HepG2 (cell line): ENCODE results near the gene NUDT19. TPM values are rescaled to one million over a fixed set of nuclear protein-coding genes. Genes with fewer than 3 reads are reported as not detected.

Experiments used
- ARNT2 ChIP-seq: sonication (generic); formaldehyde crosslinking; IDR thresholded peaks from 2 replicates; pipeline ENCODE4 v1.8.0; 2022; ENCODE audit warnings: mild to moderate bottlenecking, low read depth, missing genetic modification reagents, moderate library complexity
- BRD4 ChIP-seq: sonication (generic); formaldehyde crosslinking; IDR thresholded peaks from 2 replicates; pipeline ENCODE4 v1.4.0; 2020; ENCODE audit warnings: missing genetic modification reagents
- FOXA3 ChIP-seq: IDR thresholded peaks from 2 replicates; pipeline ENCODE4 v1.6.1; 2016; ENCODE audit warnings: missing genetic modification reagents, missing compliant biosample characterization
- HOXA3 ChIP-seq: sonication (generic); formaldehyde crosslinking; IDR thresholded peaks from 2 replicates; pipeline ENCODE4 v1.5.0; 2020; ENCODE audit warnings: missing genetic modification reagents
- MAFF ChIP-seq: IDR thresholded peaks from 2 replicates; pipeline ENCODE4 v1.6.1; 2011; ENCODE audit warnings: low read depth, low read length, improper control_type of control experiment
- MIER2 ChIP-seq: IDR thresholded peaks from 2 replicates; pipeline ENCODE4 v1.6.1; 2016; ENCODE audit warnings: missing biosample characterization, missing genetic modification reagents
- MXD4 ChIP-seq: IDR thresholded peaks from 2 replicates; pipeline ENCODE4 v1.6.1; 2016; ENCODE audit warnings: mild to moderate bottlenecking, missing biosample characterization, missing genetic modification reagents
- RXRA ChIP-seq: sonication (generic); formaldehyde crosslinking; IDR thresholded peaks from 2 replicates; pipeline ENCODE4 v1.5.1; 2020; ENCODE audit warnings: missing genetic modification reagents
- TBX2 ChIP-seq: sonication (generic); formaldehyde crosslinking; IDR thresholded peaks from 2 replicates; pipeline ENCODE4 v1.5.0; 2020; ENCODE audit warnings: missing genetic modification reagents, mild to moderate bottlenecking, borderline replicate concordance
- TMF1 ChIP-seq: sonication (generic); formaldehyde crosslinking; IDR thresholded peaks from 2 replicates; pipeline ENCODE4 v1.8.1; 2022; ENCODE audit warnings: low read depth, missing genetic modification reagents
- XBP1 ChIP-seq: sonication (generic); formaldehyde crosslinking; IDR thresholded peaks from 2 replicates; pipeline ENCODE4 v1.5.0; 2020; ENCODE audit warnings: missing genetic modification reagents
- ZFY ChIP-seq: sonication (generic); formaldehyde crosslinking; IDR thresholded peaks from 2 replicates; pipeline ENCODE4 v1.4.0; 2020; ENCODE audit warnings: missing genetic modification reagents
- ZFYVE20 ChIP-seq: sonication (generic); formaldehyde crosslinking; IDR thresholded peaks from 2 replicates; pipeline ENCODE4 v1.8.0; 2023; ENCODE audit warnings: low read depth, mild to moderate bottlenecking, moderate library complexity, missing genetic modification reagents, borderline replicate concordance
- ZMYM2 ChIP-seq: sonication (generic); formaldehyde crosslinking; IDR thresholded peaks from 2 replicates; pipeline ENCODE4 v1.8.0; 2022; ENCODE audit warnings: mild to moderate bottlenecking, missing genetic modification reagents
- ZNF761 ChIP-seq: sonication (generic); formaldehyde crosslinking; conservative IDR thresholded peaks from 2 replicates; pipeline ENCODE4 v1.4.0; 2020; ENCODE audit warnings: mild to moderate bottlenecking, missing genetic modification reagents
- ZNF776 ChIP-seq: sonication (generic); formaldehyde crosslinking; IDR thresholded peaks from 2 replicates; pipeline ENCODE4 v1.4.0; 2020; ENCODE audit warnings: mild to moderate bottlenecking, missing genetic modification reagents
- polyA plus RNA-seq, 8 experiments: library from polyadenylated mRNA; depleted of rRNA in 3 of 8; stranded (reverse) in 7 of 8; unstranded in 1 of 8; fragments of >200 nt; fragmentation: Illumina TruSeq in 4 of 8; extraction: Trizol in 4 of 8; gene quantifications; 2 replicates each; pipeline versions ENCODE4 v1.2.1 to v1.2.3, GENCODE V29; 2011 to 2016; ENCODE audit warnings: low read depth in 4 of 8, missing spikeins in 1 of 8, mixed read lengths in 1 of 8; ENCODE audit not compliant: insufficient read depth in 1 of 8
- total RNA-seq, 5 experiments: library from RNA; depleted of rRNA; stranded (reverse); fragments of >200 nt; fragmentation: Illumina TruSeq; extraction: Trizol; gene quantifications; 2 replicates each; pipeline ENCODE4 v1.2.3, GENCODE V29; 2016; ENCODE audit warnings: low read depth in 1 of 5
- TF ChIP-seq, protein P1 (sequence below): IDR thresholded peaks from 2 replicates; pipeline ENCODE4 v1.6.1; 2016; ENCODE audit warnings: missing compliant biosample characterization, missing genetic modification reagents, borderline replicate concordance
- TF ChIP-seq, protein P2 (sequence below): sonication (generic); formaldehyde crosslinking; IDR thresholded peaks from 2 replicates; pipeline ENCODE4 v1.4.0; 2020; ENCODE audit warnings: mild to moderate bottlenecking, missing genetic modification reagents
- TF ChIP-seq, protein P3 (sequence below): sonication (generic); formaldehyde crosslinking; IDR thresholded peaks from 2 replicates; pipeline ENCODE4 v1.8.0; 2022; ENCODE audit warnings: missing genetic modification reagents, mild to moderate bottlenecking, borderline replicate concordance
- TF ChIP-seq, protein P4 (sequence below): sonication (generic); formaldehyde crosslinking; IDR thresholded peaks from 2 replicates; pipeline ENCODE4 v1.4.0; 2020; ENCODE audit warnings: missing genetic modification reagents
- TF ChIP-seq, protein P5 (sequence below): sonication (generic); formaldehyde crosslinking; IDR thresholded peaks from 2 replicates; pipeline ENCODE4 v1.9.0; 2022; ENCODE audit warnings: missing genetic modification reagents, mild to moderate bottlenecking, borderline replicate concordance

The NUDT19 gene
- total and polyA plus RNA-seq, 2 of the 13 experiments (the other 11 are each of a cell fraction or from before 2014, with no cell fraction given): 3.1 to 3.6 TPM

DNA sequence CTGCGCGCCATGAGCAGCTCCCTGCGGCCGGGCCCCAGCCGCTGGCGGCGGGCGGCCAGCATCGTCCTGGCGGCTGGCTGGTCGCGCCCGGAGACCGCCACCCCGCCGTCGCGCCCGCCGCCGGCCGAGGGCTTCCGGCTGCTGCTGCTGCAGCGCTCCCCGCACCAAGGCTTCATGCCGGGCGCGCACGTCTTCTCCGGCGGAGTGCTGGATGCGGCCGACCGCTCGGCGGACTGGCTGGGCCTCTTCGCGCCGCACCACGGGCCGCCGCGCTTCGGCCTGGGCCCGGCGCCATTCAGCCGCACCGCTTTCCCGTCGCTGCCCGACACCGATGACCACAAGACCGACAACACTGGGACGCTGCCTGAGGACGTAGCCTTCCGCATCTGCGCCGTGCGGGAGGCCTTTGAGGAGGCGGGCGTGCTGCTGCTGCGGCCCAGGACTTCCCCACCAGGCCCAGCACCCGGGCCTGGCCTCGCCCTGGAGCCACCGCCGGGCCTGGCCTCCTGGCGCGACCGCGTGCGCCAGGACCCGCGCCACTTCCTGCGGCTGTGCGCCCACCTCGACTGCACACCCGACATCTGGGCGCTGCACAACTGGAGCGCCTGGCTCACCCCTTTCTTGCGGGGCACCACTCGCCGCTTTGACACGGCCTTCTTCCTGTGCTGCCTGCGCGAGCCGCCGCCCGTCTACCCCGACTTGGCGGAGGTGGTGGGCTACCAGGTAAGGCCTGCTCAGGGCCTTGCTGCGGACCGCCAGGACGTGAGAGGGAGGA is 518 bp downstream of the NUDT19 start (continued):
- TF ChIP-seq, protein P1, sequence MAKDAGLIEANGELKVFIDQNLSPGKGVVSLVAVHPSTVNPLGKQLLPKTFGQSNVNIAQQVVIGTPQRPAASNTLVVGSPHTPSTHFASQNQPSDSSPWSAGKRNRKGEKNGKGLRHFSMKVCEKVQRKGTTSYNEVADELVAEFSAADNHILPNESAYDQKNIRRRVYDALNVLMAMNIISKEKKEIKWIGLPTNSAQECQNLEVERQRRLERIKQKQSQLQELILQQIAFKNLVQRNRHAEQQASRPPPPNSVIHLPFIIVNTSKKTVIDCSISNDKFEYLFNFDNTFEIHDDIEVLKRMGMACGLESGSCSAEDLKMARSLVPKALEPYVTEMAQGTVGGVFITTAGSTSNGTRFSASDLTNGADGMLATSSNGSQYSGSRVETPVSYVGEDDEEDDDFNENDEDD (CRISPR knock-in tag): peak; percentile 70
- peak; percentile 20; the same call in 1 of the 2 replicates for TF ChIP-seq TBX2
- 0 out of 2 replicates have a peak, but pooled peaks have one; percentile 21 for TF ChIP-seq FOXA3 (CRISPR knock-in tag)
- TF ChIP-seq ARNT2 (CRISPR knock-in tag): peak; percentile 6
- peak; percentile 86 for TF ChIP-seq TMF1 (CRISPR knock-in tag)
- TF ChIP-seq MXD4 (CRISPR knock-in tag): no peak
- 0 out of 2 replicates have a peak, but pooled peaks have one; percentile 45 for TF ChIP-seq RXRA (CRISPR knock-in tag)
- TF ChIP-seq ZMYM2 (CRISPR knock-in tag): 0 out of 2 replicates have a peak, but pooled peaks have one; percentile 45
- TF ChIP-seq ZFY: peak; percentile 94
- peak; percentile 35; the same call in 1 of the 2 replicates for TF ChIP-seq HOXA3 (CRISPR knock-in tag)
- TF ChIP-seq XBP1: no peak
- TF ChIP-seq, protein P2, sequence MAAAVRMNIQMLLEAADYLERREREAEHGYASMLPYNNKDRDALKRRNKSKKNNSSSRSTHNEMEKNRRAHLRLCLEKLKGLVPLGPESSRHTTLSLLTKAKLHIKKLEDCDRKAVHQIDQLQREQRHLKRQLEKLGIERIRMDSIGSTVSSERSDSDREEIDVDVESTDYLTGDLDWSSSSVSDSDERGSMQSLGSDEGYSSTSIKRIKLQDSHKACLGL (CRISPR knock-in tag): peak; percentile 38; the same call in 1 of the 2 replicates
- no peak for TF ChIP-seq ZFYVE20
- TF ChIP-seq MIER2 (CRISPR knock-in tag): no peak
- peak; percentile 70 for TF ChIP-seq BRD4 (CRISPR knock-in tag)
- TF ChIP-seq, protein P3, sequence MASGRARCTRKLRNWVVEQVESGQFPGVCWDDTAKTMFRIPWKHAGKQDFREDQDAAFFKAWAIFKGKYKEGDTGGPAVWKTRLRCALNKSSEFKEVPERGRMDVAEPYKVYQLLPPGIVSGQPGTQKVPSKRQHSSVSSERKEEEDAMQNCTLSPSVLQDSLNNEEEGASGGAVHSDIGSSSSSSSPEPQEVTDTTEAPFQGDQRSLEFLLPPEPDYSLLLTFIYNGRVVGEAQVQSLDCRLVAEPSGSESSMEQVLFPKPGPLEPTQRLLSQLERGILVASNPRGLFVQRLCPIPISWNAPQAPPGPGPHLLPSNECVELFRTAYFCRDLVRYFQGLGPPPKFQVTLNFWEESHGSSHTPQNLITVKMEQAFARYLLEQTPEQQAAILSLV: 0 out of 2 replicates have a peak, but pooled peaks have one; percentile 9
- TF ChIP-seq ZNF776: peak; percentile 67; the same call in 1 of the 2 replicates
- TF ChIP-seq ZNF761 (CRISPR knock-in tag): 0 out of 2 replicates have a peak, but pooled peaks have one; percentile 73
- no peak for TF ChIP-seq MAFF
- TF ChIP-seq, protein P4, sequence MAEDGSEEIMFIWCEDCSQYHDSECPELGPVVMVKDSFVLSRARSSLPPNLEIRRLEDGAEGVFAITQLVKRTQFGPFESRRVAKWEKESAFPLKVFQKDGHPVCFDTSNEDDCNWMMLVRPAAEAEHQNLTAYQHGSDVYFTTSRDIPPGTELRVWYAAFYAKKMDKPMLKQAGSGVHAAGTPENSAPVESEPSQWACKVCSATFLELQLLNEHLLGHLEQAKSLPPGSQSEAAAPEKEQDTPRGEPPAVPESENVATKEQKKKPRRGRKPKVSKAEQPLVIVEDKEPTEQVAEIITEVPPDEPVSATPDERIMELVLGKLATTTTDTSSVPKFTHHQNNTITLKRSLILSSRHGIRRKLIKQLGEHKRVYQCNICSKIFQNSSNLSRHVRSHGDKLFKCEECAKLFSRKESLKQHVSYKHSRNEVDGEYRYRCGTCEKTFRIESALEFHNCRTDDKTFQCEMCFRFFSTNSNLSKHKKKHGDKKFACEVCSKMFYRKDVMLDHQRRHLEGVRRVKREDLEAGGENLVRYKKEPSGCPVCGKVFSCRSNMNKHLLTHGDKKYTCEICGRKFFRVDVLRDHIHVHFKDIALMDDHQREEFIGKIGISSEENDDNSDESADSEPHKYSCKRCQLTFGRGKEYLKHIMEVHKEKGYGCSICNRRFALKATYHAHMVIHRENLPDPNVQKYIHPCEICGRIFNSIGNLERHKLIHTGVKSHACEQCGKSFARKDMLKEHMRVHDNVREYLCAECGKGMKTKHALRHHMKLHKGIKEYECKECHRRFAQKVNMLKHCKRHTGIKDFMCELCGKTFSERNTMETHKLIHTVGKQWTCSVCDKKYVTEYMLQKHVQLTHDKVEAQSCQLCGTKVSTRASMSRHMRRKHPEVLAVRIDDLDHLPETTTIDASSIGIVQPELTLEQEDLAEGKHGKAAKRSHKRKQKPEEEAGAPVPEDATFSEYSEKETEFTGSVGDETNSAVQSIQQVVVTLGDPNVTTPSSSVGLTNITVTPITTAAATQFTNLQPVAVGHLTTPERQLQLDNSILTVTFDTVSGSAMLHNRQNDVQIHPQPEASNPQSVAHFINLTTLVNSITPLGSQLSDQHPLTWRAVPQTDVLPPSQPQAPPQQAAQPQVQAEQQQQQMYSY (CRISPR knock-in tag): 0 out of 2 replicates have a peak, but pooled peaks have one; percentile 28
- TF ChIP-seq, protein P5, sequence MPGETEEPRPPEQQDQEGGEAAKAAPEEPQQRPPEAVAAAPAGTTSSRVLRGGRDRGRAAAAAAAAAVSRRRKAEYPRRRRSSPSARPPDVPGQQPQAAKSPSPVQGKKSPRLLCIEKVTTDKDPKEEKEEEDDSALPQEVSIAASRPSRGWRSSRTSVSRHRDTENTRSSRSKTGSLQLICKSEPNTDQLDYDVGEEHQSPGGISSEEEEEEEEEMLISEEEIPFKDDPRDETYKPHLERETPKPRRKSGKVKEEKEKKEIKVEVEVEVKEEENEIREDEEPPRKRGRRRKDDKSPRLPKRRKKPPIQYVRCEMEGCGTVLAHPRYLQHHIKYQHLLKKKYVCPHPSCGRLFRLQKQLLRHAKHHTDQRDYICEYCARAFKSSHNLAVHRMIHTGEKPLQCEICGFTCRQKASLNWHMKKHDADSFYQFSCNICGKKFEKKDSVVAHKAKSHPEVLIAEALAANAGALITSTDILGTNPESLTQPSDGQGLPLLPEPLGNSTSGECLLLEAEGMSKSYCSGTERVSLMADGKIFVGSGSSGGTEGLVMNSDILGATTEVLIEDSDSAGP (CRISPR knock-in tag): 0 out of 2 replicates have a peak, but pooled peaks have one; percentile 10
